ENCODE data around the gene RAD51B. TPM values are rescaled to one million over a fixed set of nuclear protein-coding genes. Genes with fewer than 3 reads are reported as not detected.
A peak's percentile ranks its signal among the peaks of the same experiment; 100 is the strongest.

The RAD51B gene
- total and polyA plus RNA-seq, 2 experiments from 2014 or later: 10.1 to 18.0 TPM

DNA sequence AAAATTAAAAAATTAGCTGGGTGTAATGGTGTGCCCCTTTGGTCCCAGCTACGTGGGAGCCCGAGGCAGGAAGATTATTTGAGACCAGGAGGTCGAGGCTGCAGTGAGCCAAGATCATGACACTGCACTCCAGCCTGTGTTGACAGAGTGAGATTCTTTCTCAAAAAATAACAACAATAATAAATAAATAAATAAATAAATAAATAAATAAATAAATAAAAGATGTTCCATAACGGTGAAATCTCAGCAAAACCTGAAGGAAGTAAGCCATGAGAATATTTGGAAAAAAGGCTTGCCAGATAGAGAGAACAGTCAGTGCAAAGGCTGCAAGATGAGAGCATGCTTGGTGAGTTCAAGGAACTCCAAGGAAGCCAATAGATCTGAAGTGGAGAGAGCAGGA lies 176.7 kb downstream of the RAD51B start:
- no peak overlapping the region for H2AFZ ChIP-seq
- 97% methylated on average over 4 of the region's 4 CpGs for WGBS (ENCODE audit: low lambda C conversion rate, missing lambda C conversion rate)
- no peak for DNase-seq (ENCODE audit: low spot score)
- H3K36me3 ChIP-seq (replicated peaks; ENCODE audit: insufficient read depth, low read depth): no peaks in the 10 kb centered on the region
- H4K20me1 ChIP-seq (ENCODE audit: insufficient read depth, poor library complexity, severe bottlenecking): no peaks in the 10 kb centered on the region
- TF ChIP-seq, protein P1, sequence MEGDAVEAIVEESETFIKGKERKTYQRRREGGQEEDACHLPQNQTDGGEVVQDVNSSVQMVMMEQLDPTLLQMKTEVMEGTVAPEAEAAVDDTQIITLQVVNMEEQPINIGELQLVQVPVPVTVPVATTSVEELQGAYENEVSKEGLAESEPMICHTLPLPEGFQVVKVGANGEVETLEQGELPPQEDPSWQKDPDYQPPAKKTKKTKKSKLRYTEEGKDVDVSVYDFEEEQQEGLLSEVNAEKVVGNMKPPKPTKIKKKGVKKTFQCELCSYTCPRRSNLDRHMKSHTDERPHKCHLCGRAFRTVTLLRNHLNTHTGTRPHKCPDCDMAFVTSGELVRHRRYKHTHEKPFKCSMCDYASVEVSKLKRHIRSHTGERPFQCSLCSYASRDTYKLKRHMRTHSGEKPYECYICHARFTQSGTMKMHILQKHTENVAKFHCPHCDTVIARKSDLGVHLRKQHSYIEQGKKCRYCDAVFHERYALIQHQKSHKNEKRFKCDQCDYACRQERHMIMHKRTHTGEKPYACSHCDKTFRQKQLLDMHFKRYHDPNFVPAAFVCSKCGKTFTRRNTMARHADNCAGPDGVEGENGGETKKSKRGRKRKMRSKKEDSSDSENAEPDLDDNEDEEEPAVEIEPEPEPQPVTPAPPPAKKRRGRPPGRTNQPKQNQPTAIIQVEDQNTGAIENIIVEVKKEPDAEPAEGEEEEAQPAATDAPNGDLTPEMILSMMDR (IDR thresholded peaks at IDR 0.05; ENCODE audit: poor library complexity): no peak
- TF ChIP-seq EZH2 (IDR thresholded peaks at IDR 0.05; ENCODE audit: borderline replicate concordance) (no peak), EZH2phosphoT487 (IDR thresholded peaks at IDR 0.05; ENCODE audit: low read depth, severe bottlenecking, unreplicated experiment) (no peak)
- H3K9me2 ChIP-seq (replicated peaks; ENCODE audit: insufficient read depth): no peaks in the 10 kb centered on the region
- no peak overlapping the region for H3K4me3 ChIP-seq
- H3K27ac ChIP-seq: no peak overlapping the region
- H3K9me3 ChIP-seq (ENCODE audit: low read depth): no peaks in the 10 kb centered on the region
- no peaks in the 10 kb centered on the region for H3K27me3 ChIP-seq
- H3K4me1 ChIP-seq (ENCODE audit: insufficient read depth): peaks cover 24% of the 10 kb centered on the region
- no peak overlapping the region for H3K4me2 ChIP-seq
- no peaks in the 10 kb centered on the region for H3K79me2 ChIP-seq

DNA sequence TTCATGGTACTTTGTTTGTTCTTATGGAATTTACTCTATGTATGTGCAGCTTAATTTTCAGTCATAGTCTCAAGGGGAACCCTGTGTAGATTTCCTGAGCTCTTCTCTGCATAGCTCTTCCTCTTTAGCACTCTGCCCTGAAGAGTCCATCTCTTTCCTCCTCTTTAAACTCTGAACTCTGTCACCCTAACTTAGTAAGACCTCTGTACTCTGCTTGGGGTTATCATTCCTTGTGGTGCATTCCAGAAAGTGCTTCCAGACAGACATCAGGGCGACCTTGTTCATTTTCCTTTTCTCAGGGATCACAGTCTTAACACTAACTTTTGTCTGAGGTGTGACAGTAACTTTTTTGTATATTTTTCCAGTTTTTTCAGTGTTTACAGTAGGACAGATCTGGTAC lies 179.3 kb downstream of the RAD51B start:
- Histone ChIP-seq H3K9me2 (replicated peaks; ENCODE audit: insufficient read depth) (no peaks in the 10 kb centered on the region), H4K20me1 (ENCODE audit: insufficient read depth, poor library complexity, severe bottlenecking) (no peaks in the 10 kb centered on the region), H3K4me2 (no peak overlapping the region), H3K27ac (peak overlapping the region; percentile 60), H3K4me1 (ENCODE audit: insufficient read depth) (peaks cover 24% of the 10 kb centered on the region), H3K36me3 (replicated peaks; ENCODE audit: insufficient read depth, low read depth) (no peaks in the 10 kb centered on the region), H2AFZ (no peak overlapping the region), H3K9me3 (ENCODE audit: low read depth) (no peaks in the 10 kb centered on the region), H3K4me3 (no peak overlapping the region), H3K79me2 (no peaks in the 10 kb centered on the region), H3K27me3 (no peaks in the 10 kb centered on the region)
- no peak for DNase-seq (ENCODE audit: low spot score)
- TF ChIP-seq EZH2phosphoT487 (IDR thresholded peaks at IDR 0.05; ENCODE audit: low read depth, severe bottlenecking, unreplicated experiment): no peak
- TF ChIP-seq, protein P1 (IDR thresholded peaks at IDR 0.05; ENCODE audit: poor library complexity): no peak
- 87% methylated on average over 1 of the region's 1 CpG for WGBS (ENCODE audit: low lambda C conversion rate, missing lambda C conversion rate)

DNA sequence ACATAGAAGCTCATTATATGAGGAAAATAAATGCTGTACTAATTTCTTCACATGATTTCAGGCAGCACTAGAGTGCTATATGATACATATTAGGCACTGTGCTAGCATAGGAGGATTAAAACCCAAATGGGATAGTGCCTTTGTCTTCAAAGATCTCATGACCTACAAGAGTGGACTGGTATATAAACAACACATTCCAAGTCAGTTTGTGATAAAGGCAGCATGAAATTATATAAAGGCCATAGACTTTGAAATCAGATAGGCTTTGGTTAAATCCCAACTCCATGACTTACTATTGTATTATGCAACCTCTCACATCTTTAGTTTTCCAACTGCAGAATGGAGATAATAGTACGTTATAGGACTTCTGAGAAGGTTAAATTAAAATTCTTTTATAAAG lies 179.7 kb downstream of the RAD51B start:
- Histone ChIP-seq H3K4me1 (ENCODE audit: insufficient read depth) (peaks cover 24% of the 10 kb centered on the region), H2AFZ (no peak overlapping the region), H3K27me3 (no peaks in the 10 kb centered on the region), H4K20me1 (ENCODE audit: insufficient read depth, poor library complexity, severe bottlenecking) (no peaks in the 10 kb centered on the region), H3K36me3 (replicated peaks; ENCODE audit: insufficient read depth, low read depth) (no peaks in the 10 kb centered on the region), H3K79me2 (no peaks in the 10 kb centered on the region), H3K9me3 (ENCODE audit: low read depth) (no peaks in the 10 kb centered on the region), H3K4me2 (no peak overlapping the region), H3K4me3 (no peak overlapping the region), H3K9me2 (replicated peaks; ENCODE audit: insufficient read depth) (no peaks in the 10 kb centered on the region), H3K27ac (peak overlapping the region; percentile 60)
- DNase-seq (ENCODE audit: low spot score): no peak
- TF ChIP-seq, protein P1 (IDR thresholded peaks at IDR 0.05; ENCODE audit: poor library complexity): no peak
- WGBS (ENCODE audit: low lambda C conversion rate, missing lambda C conversion rate): 42% methylated on average over 1 of the region's 1 CpG

Data from hepatocyte (in vitro differentiated cells).